Esophagus muscularis mucosa (tissue), 4 donors: ENCODE results near the gene GPR18. TPM values are rescaled to one million over a fixed set of nuclear protein-coding genes. Genes with fewer than 3 reads are reported as not detected.

ENCODE experiments used
- DNase-seq: peaks from one replicate; pipeline ENCODE4 v3.0.0-alpha.2; 2017; ENCODE audit errors: extremely low spot score
- H3K27ac ChIP-seq, 4 donors: fragments of 200-600 bp; sonication (generic); replicated peaks in 1 of 4; 1 replicate in 3 of 4; 2 replicates in 1 of 4; pipeline ENCODE4 v1.5.1; 2016 to 2019; ENCODE audit warnings: mild to moderate bottlenecking in 1 of 4
- H3K27me3 ChIP-seq, 4 donors: fragments of 200-600 bp; sonication (generic); one replicate each; pipeline versions ENCODE4 v1.5.1 to v1.6.0; 2016 to 2019
- H3K36me3 ChIP-seq, 4 donors: fragments of 200-600 bp; sonication (generic); one replicate each; pipeline ENCODE4 v1.5.1; 2016 to 2019
- H3K4me1 ChIP-seq, 4 donors: fragments of 200-600 bp; sonication (generic); one replicate each; pipeline ENCODE4 v1.5.1; 2016 to 2019
- H3K4me3 ChIP-seq, 4 donors: fragments of 200-600 bp; sonication (generic); 1 replicate in 2 of 4; 2 replicates in 2 of 4; pipeline ENCODE4 v1.5.1; 2016 to 2019; ENCODE audit warnings: mild to moderate bottlenecking in 4 of 4, moderate library complexity in 1 of 4
- H3K9me3 ChIP-seq, 4 donors: fragments of 200-600 bp; sonication (generic); 1 replicate in 3 of 4; 2 replicates in 1 of 4; pipeline ENCODE4 v1.5.1; 2016 to 2019
- EP300 ChIP-seq: sonication (generic); formaldehyde crosslinking; IDR thresholded peaks from one replicate; pipeline ENCODE4 v1.6.1; 2017; ENCODE audit warnings: antibody characterized with exemption
- POLR2A ChIP-seq: fragments of 450-650 bp; IDR thresholded peaks from one replicate; pipeline ENCODE4 v1.6.1; 2017; ENCODE audit warnings: antibody characterized with exemption, moderate library complexity, mild to moderate bottlenecking, low read depth
- POLR2AphosphoS5 ChIP-seq, 2 donors: sonication (generic); formaldehyde crosslinking; IDR thresholded peaks; one replicate each; pipeline ENCODE4 v1.6.1; 2017; ENCODE audit warnings: antibody characterized with exemption in 2 of 2
- WGBS: methylation state at CpG from one replicate; pipeline ENCODE4 v1.1.5; 2018; 5-methylcytosine and 5-hydroxymethylcytosine counted together
- intact Hi-C: fragments of 100-400 bp; cut with DNase I; formaldehyde crosslinking; loops from one replicate; pipeline ENCODE4 v1.15.1; 2023
- total RNA-seq, 4 donors: library from RNA; depleted of rRNA; stranded (reverse); fragments of >200 nt; gene quantifications; one replicate each; pipeline versions ENCODE4 v1.1.0 to v1.2.1, GENCODE V29; 2016
- TF ChIP-seq, protein P1 (sequence below), 3 experiments: fragments of 200-600 bp in 2 of 3; fragments of 450-650 bp in 1 of 3; sonication (generic) in 2 of 3; IDR thresholded peaks; one replicate each; pipeline ENCODE4 v1.5.1; 2017 to 2019; ENCODE audit warnings: antibody characterized with exemption in 3 of 3, mild to moderate bottlenecking in 2 of 3, moderate library complexity in 1 of 3

The GPR18 gene
- total RNA-seq, 4 donors from 2014 or later, result not detected

DNA sequence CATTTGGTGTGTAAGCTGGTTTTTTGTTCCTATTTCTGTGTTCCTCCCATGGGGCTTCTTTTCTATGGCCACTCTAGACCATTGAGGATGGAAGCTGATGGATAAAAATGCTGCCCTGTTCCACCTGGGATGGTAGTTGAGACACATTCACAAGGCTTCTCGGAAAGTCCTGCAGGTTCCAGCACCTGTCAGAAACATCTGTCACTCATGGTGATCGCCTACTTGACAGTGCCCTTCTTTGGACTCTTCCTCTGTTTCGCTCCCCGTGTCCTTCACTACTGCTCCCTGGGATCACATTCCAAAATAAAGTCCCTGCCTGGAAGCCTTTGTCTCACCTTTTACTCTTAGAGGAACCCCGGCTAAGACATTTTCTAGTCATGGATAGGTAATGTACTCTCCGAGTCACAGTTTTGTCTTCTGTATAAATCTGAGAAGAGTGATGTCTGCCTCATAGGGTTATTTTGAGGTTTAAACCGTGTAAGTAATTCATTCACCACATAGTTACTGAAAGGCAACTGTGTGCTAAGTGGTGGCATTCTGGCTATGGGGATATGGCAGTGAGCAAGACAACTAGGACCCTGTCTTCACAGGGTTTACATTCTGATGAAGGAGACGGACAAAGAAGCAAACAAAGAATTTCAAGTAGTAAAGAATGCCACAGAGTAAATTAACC, 36.5 kb downstream of the GPR18 start:
- Histone ChIP-seq H3K4me1 (peaks cover 26 to 68% (median 58%) of the 10 kb centered on the region in 4 donors), H3K4me3 (no peak overlapping the region), H3K36me3 (no peaks in the 10 kb centered on the region), H3K27ac (no peak overlapping the region), H3K27me3 (no peaks in the 10 kb centered on the region), H3K9me3 (no peaks in the 10 kb centered on the region)
- no peak for TF ChIP-seq EP300
- TF ChIP-seq, protein P1, sequence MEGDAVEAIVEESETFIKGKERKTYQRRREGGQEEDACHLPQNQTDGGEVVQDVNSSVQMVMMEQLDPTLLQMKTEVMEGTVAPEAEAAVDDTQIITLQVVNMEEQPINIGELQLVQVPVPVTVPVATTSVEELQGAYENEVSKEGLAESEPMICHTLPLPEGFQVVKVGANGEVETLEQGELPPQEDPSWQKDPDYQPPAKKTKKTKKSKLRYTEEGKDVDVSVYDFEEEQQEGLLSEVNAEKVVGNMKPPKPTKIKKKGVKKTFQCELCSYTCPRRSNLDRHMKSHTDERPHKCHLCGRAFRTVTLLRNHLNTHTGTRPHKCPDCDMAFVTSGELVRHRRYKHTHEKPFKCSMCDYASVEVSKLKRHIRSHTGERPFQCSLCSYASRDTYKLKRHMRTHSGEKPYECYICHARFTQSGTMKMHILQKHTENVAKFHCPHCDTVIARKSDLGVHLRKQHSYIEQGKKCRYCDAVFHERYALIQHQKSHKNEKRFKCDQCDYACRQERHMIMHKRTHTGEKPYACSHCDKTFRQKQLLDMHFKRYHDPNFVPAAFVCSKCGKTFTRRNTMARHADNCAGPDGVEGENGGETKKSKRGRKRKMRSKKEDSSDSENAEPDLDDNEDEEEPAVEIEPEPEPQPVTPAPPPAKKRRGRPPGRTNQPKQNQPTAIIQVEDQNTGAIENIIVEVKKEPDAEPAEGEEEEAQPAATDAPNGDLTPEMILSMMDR (IDR thresholded peaks at IDR 0.05), result no peak
- TF ChIP-seq POLR2AphosphoS5 (IDR thresholded peaks at IDR 0.05), result no peak
- TF ChIP-seq POLR2A, result no peak
- WGBS, result 93% methylated on average over 8 of the region's 8 CpGs
- intact Hi-C loops, result no loop called here
- peak; percentile 50 for DNase-seq

DNA sequence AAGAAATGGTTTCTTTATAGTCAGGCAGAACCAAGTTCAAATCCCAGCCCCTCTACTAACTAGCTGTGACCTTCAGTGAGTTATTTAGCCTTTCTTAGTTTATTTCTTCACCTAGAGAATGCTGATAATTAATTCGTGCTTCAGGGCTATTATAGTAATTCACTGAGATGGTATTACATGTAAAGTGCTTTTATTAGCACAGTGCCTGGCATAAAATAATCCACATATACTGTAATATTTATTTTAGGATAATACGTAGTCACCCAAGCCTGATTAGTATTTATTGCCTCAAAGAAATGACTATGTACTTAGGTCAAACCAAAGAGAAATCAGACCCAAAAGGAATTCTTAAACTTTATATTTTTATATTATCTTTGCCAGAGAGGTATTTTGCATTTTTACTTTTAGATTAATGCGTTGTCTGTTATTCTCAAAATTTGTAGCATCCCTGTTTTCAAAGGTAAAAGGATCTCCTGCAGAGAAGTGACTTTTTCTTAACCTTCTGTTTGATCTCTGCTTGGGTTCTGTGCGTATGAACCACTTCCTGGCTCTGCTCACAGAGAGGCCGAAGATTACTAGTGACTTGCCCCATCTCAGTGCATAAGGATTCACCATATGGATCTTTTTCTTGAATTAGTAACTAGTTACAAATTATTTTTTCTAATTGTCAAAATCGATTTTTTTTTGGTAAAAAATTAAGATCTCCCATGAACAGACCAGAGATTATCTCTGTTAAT, 37.8 kb downstream of the GPR18 start:
- peaks cover 17 to 56% (median 47%) of the 10 kb centered on the region in 4 donors for H3K4me1 ChIP-seq
- no peak overlapping the region for H3K27ac ChIP-seq
- no peak for DNase-seq
- intact Hi-C loops, result no loop called here
- 69% methylated on average over 6 of the region's 6 CpGs for WGBS
- TF ChIP-seq POLR2A (no peak), POLR2AphosphoS5 (IDR thresholded peaks at IDR 0.05) (no peak), EP300 (no peak)
- TF ChIP-seq, protein P1 (IDR thresholded peaks at IDR 0.05), result no peak
- H3K36me3 ChIP-seq, result no peaks in the 10 kb centered on the region
- H3K4me3 ChIP-seq, result no peak overlapping the region
- H3K9me3 ChIP-seq, result no peaks in the 10 kb centered on the region
- no peaks in the 10 kb centered on the region for H3K27me3 ChIP-seq

DNA sequence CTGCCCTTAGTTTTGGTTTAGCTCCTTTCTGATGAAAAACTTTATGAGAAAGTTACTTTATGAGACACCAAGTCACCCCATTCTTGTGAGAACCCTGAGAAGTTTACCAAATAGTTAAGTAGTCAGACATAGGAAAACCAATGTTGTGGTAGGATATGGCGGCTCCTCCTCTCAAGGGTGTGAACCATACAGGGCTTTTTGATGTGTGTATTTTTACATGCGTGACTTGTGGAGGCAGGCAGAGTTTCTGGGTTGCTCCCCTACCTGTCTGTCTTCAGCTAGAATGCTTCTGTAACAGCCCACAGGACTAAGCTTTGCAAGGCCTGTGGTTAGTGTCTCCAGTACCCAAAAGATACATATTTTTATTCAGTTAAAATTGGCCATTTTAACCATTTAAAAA, 39.2 kb downstream of the GPR18 start:
- Histone ChIP-seq H3K4me1 (peaks cover 29 to 61% (median 55%) of the 10 kb centered on the region in 4 donors), H3K36me3 (no peaks in the 10 kb centered on the region), H3K9me3 (no peaks in the 10 kb centered on the region), H3K4me3 (no peak overlapping the region), H3K27ac (peak overlapping the region in 2 of 4 donors; percentile 10 to 30), H3K27me3 (no peaks in the 10 kb centered on the region)
- WGBS, result 92% methylated on average over 2 of the region's 2 CpGs
- intact Hi-C loops, result no loop called here
- peak; percentile 34 for DNase-seq
- TF ChIP-seq EP300 (no peak), POLR2AphosphoS5 (IDR thresholded peaks at IDR 0.05) (no peak), POLR2A (no peak)
- TF ChIP-seq, protein P1 (IDR thresholded peaks at IDR 0.05), result no peak

DNA sequence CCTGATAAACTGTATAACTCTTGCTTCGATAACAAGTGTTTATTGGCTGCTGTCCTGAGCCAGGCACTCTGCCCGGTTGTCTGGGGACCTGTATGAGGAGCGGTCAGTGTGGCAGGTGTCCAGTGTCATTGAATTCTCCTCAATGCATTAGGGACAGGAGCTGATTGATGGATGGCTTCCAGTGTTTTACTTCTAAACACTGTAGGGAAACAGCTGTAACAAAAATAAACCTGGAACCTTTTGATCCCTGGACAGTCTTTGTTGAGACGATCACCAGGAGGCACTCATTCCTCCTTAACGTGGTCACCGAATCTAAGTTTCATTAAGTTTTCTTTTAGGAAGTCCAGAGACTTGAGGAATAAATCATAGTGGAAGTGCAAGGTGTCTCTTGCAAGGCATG, 39.6 kb downstream of the GPR18 start:
- Histone ChIP-seq H3K36me3 (no peaks in the 10 kb centered on the region), H3K4me3 (no peak overlapping the region), H3K4me1 (peaks cover 29 to 56% (median 52%) of the 10 kb centered on the region in 4 donors), H3K9me3 (no peaks in the 10 kb centered on the region), H3K27ac (peak overlapping the region in 2 of 4 donors; percentile 10 to 30), H3K27me3 (no peaks in the 10 kb centered on the region)
- DNase-seq, result peak; percentile 55
- 14% methylated on average over 6 of the region's 6 CpGs for WGBS
- intact Hi-C loops, result no loop called here
- no peak for TF ChIP-seq POLR2A
- TF ChIP-seq, protein P1 (IDR thresholded peaks at IDR 0.05), result peak in 1 of 3 experiments; percentile 7
